GM21528 (cell line): ENCODE data around the gene DOC2B.
"Not testable (repeated sequence)": the region's sequence is repeated elsewhere in the genome, so short reads cannot be mapped to it uniquely, and the experiment has no call there.

Source experiments
- ATAC-seq: cut with Tn5 transposase; IDR thresholded peaks from one replicate; pipeline ENCODE4 v1.9.1; 2021; ENCODE audit warnings: mild to moderate bottlenecking, moderate library complexity; ENCODE audit not compliant: unreplicated experiment, low FRiP score

DOC2B gene

GRCh38 chr17:181245-182049 is at the start of gene DOC2B:
DOC2B (minus strand) TSS chr17:181650; CDS start chr17:181479, 171 bp downstream.
- ATAC-seq: no peak

GRCh38 chr17:230395-230770 is 48.9 kb upstream of the DOC2B start:
- no peak for ATAC-seq

GRCh38 chr17:229709-230394 is 48.4 kb upstream of the DOC2B start:
- ATAC-seq: no peak

- ATAC-seq: no peak
These were observed 47.7 kb upstream of the DOC2B start for GRCh38 chr17:228951-229708.

GRCh38 chr17:227946-228615 is 46.6 kb upstream of the DOC2B start:
- no peak for ATAC-seq

GRCh38 chr17:227078-227945 is 45.9 kb upstream of the DOC2B start:
- no peak for ATAC-seq

- ATAC-seq: no peak
These were observed 44.9 kb upstream of the DOC2B start for GRCh38 chr17:226108-227077.

- ATAC-seq: no peak
These were observed 44.1 kb upstream of the DOC2B start for GRCh38 chr17:225551-225950.

GRCh38 chr17:224576-224975 is 43.1 kb upstream of the DOC2B start:
- ATAC-seq: not testable (repeated sequence)

- no peak for ATAC-seq
These were observed 42.4 kb upstream of the DOC2B start for GRCh38 chr17:223723-224471.

GRCh38 chr17:222172-222571 is 40.7 kb upstream of the DOC2B start:
- no peak for ATAC-seq

- ATAC-seq: no peak
These were observed 38.2 kb upstream of the DOC2B start for GRCh38 chr17:219696-220095.

- no peak for ATAC-seq
These were observed 37.1 kb upstream of the DOC2B start for GRCh38 chr17:218432-219110.

GRCh38 chr17:216625-217024 is 35.2 kb upstream of the DOC2B start:
- ATAC-seq: no peak

GRCh38 chr17:215563-216478 is 34.4 kb upstream of the DOC2B start:
- not testable (repeated sequence) for ATAC-seq

GRCh38 chr17:214881-215331 is 33.5 kb upstream of the DOC2B start:
- no peak for ATAC-seq
